ENCODE measurements around the gene BAIAP2L1. TPM values are rescaled to one million over a fixed set of nuclear protein-coding genes. Genes with fewer than 3 reads are reported as not detected.

Gene BAIAP2L1
- total RNA-seq, 1 donor from 2014 or later, result 21.6 TPM

DNA sequence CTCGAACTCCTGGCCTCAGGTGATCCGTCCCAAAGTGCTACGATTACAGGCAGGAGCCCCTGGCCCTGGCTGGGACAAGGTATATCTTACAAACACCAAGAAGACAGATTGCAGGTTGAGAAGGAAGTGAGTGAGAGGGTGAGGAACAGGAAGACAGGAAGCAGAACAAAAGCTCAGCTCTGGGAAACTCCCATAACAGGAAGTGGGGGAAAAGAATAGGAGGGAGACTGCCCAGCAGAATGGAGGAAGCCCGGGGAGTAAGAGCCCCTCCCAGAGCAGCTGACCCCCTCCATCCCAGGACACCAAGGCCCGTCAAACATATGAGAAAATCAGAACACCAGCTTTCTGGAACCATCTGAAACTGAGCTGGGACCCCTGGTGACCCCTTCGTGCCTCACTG lies 151.8 kb downstream of the BAIAP2L1 start:
- Histone ChIP-seq H3K9ac (ENCODE audit: low read length) (no peak overlapping the region), H3K27ac (ENCODE audit: low read depth, low read length) (no peak overlapping the region), H3K27me3 (ENCODE audit: insufficient read depth, low read length) (no peaks in the 10 kb centered on the region), H2AFZ (ENCODE audit: low read depth, low read length) (no peak overlapping the region), H3K79me2 (ENCODE audit: insufficient read depth, low read length) (peaks cover 36% of the 10 kb centered on the region), H3K36me3 (ENCODE audit: insufficient read depth, low read length) (no peaks in the 10 kb centered on the region), H3K4me3 (ENCODE audit: insufficient read depth, low read depth, low read length) (no peak overlapping the region), H3K4me2 (ENCODE audit: low read length) (no peak overlapping the region), H3K4me1 (ENCODE audit: insufficient read depth, low read length) (peaks cover 5% of the 10 kb centered on the region), H3K9me3 (ENCODE audit: insufficient read depth, low read depth, low read length) (no peaks in the 10 kb centered on the region), H4K20me1 (ENCODE audit: insufficient read depth, low read length) (no peaks in the 10 kb centered on the region)
- no peaks in the 10 kb centered on the region for H3K9me3 Mint-ChIP-seq (ENCODE audit: unreplicated experiment)
- peaks cover 5% of the 10 kb centered on the region for H3K36me3 Mint-ChIP-seq (ENCODE audit: low read depth, unreplicated experiment)
- no peak for DNase-seq (ENCODE audit: low read depth)
- peaks cover 12% of the 10 kb centered on the region for H3K4me1 Mint-ChIP-seq (ENCODE audit: low read depth, unreplicated experiment)
- no peak for FAIRE-seq
- H3K27me3 Mint-ChIP-seq (ENCODE audit: low read depth, unreplicated experiment), result peaks cover 2% of the 10 kb centered on the region
- no peak overlapping the region for H3K27ac Mint-ChIP-seq (ENCODE audit: unreplicated experiment)
- H3K4me3 Mint-ChIP-seq (ENCODE audit: unreplicated experiment), result no peak overlapping the region
- TF ChIP-seq, protein P1, sequence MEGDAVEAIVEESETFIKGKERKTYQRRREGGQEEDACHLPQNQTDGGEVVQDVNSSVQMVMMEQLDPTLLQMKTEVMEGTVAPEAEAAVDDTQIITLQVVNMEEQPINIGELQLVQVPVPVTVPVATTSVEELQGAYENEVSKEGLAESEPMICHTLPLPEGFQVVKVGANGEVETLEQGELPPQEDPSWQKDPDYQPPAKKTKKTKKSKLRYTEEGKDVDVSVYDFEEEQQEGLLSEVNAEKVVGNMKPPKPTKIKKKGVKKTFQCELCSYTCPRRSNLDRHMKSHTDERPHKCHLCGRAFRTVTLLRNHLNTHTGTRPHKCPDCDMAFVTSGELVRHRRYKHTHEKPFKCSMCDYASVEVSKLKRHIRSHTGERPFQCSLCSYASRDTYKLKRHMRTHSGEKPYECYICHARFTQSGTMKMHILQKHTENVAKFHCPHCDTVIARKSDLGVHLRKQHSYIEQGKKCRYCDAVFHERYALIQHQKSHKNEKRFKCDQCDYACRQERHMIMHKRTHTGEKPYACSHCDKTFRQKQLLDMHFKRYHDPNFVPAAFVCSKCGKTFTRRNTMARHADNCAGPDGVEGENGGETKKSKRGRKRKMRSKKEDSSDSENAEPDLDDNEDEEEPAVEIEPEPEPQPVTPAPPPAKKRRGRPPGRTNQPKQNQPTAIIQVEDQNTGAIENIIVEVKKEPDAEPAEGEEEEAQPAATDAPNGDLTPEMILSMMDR (IDR thresholded peaks at IDR 0.05; ENCODE audit: insufficient read depth, low read depth, low read length), result no peak
- TF ChIP-seq EZH2 (IDR thresholded peaks at IDR 0.05; ENCODE audit: insufficient read depth, low read length), result no peak

DNA sequence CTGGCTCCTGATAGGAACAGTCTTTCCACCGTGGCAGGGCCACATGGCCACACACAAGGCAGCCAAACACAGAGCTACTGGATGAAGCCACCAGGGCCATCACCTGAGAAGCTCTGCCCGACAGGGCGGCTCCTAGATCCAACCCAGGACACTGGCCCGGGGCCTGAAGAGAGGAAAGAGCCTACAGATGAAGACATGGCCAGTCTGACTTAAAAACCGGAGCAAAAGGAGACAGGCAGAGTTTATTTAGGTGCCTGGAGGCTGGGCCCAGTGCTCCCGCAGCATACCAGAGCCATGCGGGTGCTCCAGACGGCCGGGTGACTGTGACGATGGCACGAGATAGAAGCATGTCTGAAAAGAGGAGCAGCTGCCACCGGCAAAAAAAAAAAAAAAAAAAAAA lies 152.7 kb downstream of the BAIAP2L1 start:
- no peak overlapping the region for H3K4me3 Mint-ChIP-seq (ENCODE audit: unreplicated experiment)
- Histone ChIP-seq H3K27me3 (ENCODE audit: insufficient read depth, low read length) (no peaks in the 10 kb centered on the region), H3K4me2 (ENCODE audit: low read length) (no peak overlapping the region), H2AFZ (ENCODE audit: low read depth, low read length) (no peak overlapping the region), H3K4me1 (ENCODE audit: insufficient read depth, low read length) (peaks cover 5% of the 10 kb centered on the region), H3K9me3 (ENCODE audit: insufficient read depth, low read depth, low read length) (no peaks in the 10 kb centered on the region), H4K20me1 (ENCODE audit: insufficient read depth, low read length) (no peaks in the 10 kb centered on the region), H3K36me3 (ENCODE audit: insufficient read depth, low read length) (no peaks in the 10 kb centered on the region), H3K4me3 (ENCODE audit: insufficient read depth, low read depth, low read length) (no peak overlapping the region), H3K9ac (ENCODE audit: low read length) (no peak overlapping the region), H3K27ac (ENCODE audit: low read depth, low read length) (no peak overlapping the region), H3K79me2 (ENCODE audit: insufficient read depth, low read length) (peaks cover 32% of the 10 kb centered on the region)
- TF ChIP-seq EZH2 (IDR thresholded peaks at IDR 0.05; ENCODE audit: insufficient read depth, low read length), result no peak
- TF ChIP-seq, protein P1 (IDR thresholded peaks at IDR 0.05; ENCODE audit: insufficient read depth, low read depth, low read length), result no peak
- no peak overlapping the region for H3K27ac Mint-ChIP-seq (ENCODE audit: unreplicated experiment)
- peaks cover 2% of the 10 kb centered on the region for H3K27me3 Mint-ChIP-seq (ENCODE audit: low read depth, unreplicated experiment)
- no peaks in the 10 kb centered on the region for H3K9me3 Mint-ChIP-seq (ENCODE audit: unreplicated experiment)
- H3K36me3 Mint-ChIP-seq (ENCODE audit: low read depth, unreplicated experiment), result peaks cover 5% of the 10 kb centered on the region
- H3K4me1 Mint-ChIP-seq (ENCODE audit: low read depth, unreplicated experiment), result peaks cover 12% of the 10 kb centered on the region
- FAIRE-seq, result no peak
- DNase-seq (ENCODE audit: low read depth), result no peak

DNA sequence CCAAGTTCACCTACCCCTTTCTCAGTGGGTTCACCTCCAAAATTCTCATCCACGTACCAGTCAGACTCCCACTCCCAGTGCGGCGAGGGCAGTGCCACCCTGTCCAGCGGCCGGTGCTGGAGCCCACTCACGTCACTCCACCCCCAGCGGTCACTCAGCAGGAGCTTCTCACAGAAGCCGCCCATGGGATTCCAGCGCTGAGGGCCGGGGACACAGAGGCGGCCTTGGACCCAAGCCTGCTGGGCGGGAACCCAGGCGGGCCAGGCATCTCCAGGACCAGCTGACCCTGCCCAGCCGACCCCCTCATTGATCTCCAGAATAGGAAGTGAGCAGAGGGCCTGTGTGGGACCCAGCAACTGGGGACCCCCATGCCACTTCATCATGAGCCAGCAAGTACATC lies 156.0 kb downstream of the BAIAP2L1 start:
- H3K4me1 ChIP-seq (ENCODE audit: insufficient read depth, low read length), result no peaks in the 10 kb centered on the region
- H2AFZ ChIP-seq (ENCODE audit: low read depth, low read length), result no peak overlapping the region
- no peak overlapping the region for H3K9ac ChIP-seq (ENCODE audit: low read length)
- no peaks in the 10 kb centered on the region for H4K20me1 ChIP-seq (ENCODE audit: insufficient read depth, low read length)
- peaks cover 12% of the 10 kb centered on the region for H3K36me3 Mint-ChIP-seq (ENCODE audit: low read depth, unreplicated experiment)
- H3K4me3 ChIP-seq (ENCODE audit: insufficient read depth, low read depth, low read length), result no peak overlapping the region
- peaks cover 3% of the 10 kb centered on the region for H3K4me1 Mint-ChIP-seq (ENCODE audit: low read depth, unreplicated experiment)
- no peak for TF ChIP-seq EZH2 (IDR thresholded peaks at IDR 0.05; ENCODE audit: insufficient read depth, low read length)
- TF ChIP-seq, protein P1 (IDR thresholded peaks at IDR 0.05; ENCODE audit: insufficient read depth, low read depth, low read length), result no peak
- H3K27ac Mint-ChIP-seq (ENCODE audit: unreplicated experiment), result no peak overlapping the region
- no peaks in the 10 kb centered on the region for H3K27me3 Mint-ChIP-seq (ENCODE audit: low read depth, unreplicated experiment)
- no peak for DNase-seq (ENCODE audit: low read depth)
- H3K27ac ChIP-seq (ENCODE audit: low read depth, low read length), result no peak overlapping the region
- no peak overlapping the region for H3K4me3 Mint-ChIP-seq (ENCODE audit: unreplicated experiment)
- no peak for FAIRE-seq
- H3K9me3 ChIP-seq (ENCODE audit: insufficient read depth, low read depth, low read length), result no peaks in the 10 kb centered on the region
- no peak overlapping the region for H3K4me2 ChIP-seq (ENCODE audit: low read length)
- no peaks in the 10 kb centered on the region for H3K36me3 ChIP-seq (ENCODE audit: insufficient read depth, low read length)
- no peaks in the 10 kb centered on the region for H3K27me3 ChIP-seq (ENCODE audit: insufficient read depth, low read length)
- peaks cover 2% of the 10 kb centered on the region for H3K79me2 ChIP-seq (ENCODE audit: insufficient read depth, low read length)
- H3K9me3 Mint-ChIP-seq (ENCODE audit: unreplicated experiment), result no peaks in the 10 kb centered on the region
